ENCODE data around the gene MT1M.
A peak's percentile ranks its signal among the peaks of the same experiment; 100 is the strongest.
"Not testable (repeated sequence)": the region's sequence is repeated elsewhere in the genome, so short reads cannot be mapped to it uniquely, and the experiment has no call there.

The MT1M gene

DNA sequence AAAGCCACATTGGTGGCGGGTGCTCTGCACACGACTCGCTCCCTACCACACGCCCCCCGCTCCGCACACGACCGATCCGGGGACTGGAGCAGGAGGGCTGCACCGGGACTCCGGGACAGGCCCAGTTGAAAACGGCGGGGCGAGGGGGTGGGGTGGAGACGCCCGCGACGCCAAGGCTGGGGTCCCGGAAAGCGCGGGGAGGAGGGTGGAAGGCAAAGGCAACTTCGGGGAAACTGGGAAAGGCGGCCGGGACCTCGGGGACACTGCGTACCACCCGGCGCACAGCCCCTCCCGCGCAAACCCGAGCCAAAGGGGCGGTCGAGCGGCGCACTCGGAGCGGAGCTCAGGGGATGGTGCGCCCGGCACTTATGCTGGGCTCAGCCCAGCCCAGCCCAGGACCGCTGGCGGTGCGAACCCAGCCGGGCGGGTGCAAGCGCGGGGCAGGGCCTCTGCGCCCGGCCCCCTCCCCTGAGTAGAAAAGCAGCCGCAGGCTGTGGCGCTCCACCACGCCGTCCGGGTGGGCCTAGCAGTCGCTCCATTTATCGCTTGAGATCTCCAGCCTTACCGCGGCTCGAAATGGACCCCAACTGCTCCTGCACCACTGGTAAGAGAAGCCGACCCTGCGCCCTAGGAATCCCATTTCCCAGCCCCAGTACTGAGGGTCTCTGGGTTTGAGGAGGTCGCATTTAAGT is at the start of gene MT1M:
Gene MT1M (plus strand): TSS at position 504 of the 692 bp plus-strand sequence. CDS start 73 bp downstream, at position 577.
- no peak for DNase-seq (ENCODE audit: low read depth)

- DNase-seq (ENCODE audit: low read depth) = not testable (repeated sequence)
Observed at GRCh38 chr16:56582911-56583310, 49.5 kb upstream of the MT1M start.

DNA sequence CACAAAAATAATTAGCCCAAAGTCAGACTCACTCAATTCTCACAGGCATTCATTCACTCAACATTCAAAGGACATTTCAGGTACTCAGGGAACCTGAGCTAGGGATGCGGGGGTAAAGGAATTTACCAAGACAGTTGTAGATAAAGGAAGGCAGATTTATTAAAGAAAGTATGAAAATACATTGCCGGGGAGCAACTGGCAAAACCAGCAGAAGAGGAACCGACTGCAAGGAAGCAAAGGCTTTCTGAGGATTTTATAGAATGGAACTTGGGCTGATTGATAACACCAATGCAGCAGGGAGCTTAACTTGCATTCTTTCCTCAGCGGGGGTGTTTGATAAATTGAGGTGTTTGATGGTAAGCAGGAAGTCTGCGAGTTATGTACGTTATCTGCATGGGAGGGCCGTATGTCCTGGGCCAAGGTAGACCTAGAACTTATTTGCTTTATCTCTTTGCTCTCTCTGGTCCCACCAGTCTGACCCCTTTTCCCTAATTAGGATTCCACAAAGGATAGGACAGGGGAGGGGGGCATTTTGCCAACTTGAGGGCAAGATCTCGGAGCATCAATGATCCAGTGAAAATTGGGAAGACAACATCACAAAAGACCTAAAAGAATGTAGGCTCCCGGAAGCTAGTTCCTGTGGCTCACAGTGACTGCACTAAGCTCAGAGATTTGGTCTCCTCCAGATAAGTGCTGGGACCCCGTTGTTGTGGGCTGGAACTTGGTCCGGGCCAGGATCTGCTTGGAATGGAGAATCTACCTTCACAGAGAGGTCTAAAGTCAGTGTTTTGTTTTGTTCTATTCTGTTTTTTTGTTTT is 48.9 kb upstream of the MT1M start:
- no peak for DNase-seq (ENCODE audit: low read depth)

DNA sequence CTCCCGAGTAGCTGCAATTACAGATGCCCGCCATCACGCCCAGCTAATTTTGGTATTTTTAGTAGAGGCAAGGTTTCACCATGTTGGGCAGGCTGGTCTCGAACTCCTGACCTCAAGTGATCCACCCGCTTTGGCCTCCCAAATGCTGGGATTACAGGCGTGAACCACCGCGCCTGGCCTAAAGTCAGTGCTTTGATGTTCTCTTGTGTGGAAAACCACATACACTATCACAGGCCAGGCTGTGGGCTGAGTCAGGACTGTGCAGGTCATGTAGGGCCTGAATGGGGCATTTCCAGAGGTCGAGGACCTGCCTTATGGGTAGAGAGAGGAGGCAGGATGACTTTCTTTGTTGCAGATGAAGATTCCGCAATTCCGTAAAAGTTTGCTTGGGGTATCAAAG is 48.2 kb upstream of the MT1M start:
- DNase-seq (ENCODE audit: low read depth) = no peak

DNA sequence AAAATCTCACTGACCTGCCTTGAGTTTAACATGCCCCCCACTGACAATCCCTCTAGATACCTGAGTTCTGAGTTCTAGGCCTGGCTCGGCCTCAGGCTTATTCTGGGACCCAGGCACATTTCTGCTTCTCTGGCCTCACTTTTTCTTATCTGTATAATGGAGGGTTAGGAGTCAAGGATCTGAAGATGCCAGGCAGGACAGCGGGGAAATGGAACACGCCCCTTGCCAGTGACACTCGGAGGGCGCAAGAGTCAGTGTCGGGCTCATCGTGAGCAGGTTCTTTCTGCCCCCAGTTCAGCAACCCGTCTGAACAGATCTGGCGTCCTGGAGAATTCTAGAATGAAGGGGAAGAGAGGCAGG is 43.7 kb upstream of the MT1M start:
- DNase-seq (ENCODE audit: low read depth) = no peak

- DNase-seq (ENCODE audit: low read depth) = no peak
Observed at GRCh38 chr16:56589141-56590039, 43.1 kb upstream of the MT1M start, which contains the start of gene MT3. Gene MT3, plus strand, starts transcription at chr16:56589528. Its CDS starts 63 bp downstream, at chr16:56589591.

- no peak for DNase-seq (ENCODE audit: low read depth)
Observed at GRCh38 chr16:56591377-56592060, 40.9 kb upstream of the MT1M start.

DNA sequence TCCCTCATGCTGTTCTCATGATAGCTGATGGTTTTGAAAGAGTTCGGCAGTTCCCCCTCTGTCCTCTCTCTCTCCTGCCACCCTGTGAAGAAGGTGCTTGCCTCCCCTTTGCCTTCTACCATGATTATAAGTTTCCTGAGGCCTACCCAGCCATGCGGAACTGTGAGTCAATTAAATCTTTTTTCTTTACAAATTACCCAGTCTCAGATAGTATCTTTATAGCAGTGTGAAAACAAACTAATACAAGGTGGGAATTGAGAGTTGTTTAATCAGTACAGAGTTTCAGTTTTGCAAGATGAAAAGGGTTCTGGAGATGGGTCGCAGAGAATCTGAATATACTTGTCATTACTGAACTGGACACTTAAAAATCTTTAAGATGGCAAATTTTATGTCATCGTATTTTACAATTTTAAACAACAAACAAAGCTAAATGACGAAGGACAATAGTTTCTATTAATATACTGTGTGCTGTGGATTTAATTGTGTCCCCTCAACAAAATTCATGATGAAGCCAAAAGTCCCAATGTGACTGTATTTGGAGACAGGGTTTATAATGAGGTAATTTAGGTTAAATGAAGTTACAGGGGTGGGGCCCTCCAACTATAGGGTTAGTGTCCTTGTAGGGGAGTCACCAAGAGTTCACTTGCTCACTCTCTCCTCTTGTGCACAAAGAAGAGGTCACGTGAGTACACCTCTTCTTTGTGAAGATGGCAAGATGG is 38.7 kb upstream of the MT1M start:
- no peak for DNase-seq (ENCODE audit: low read depth)

- no peak for DNase-seq (ENCODE audit: low read depth)
Observed at GRCh38 chr16:56594292-56594619, 38.2 kb upstream of the MT1M start.

DNA sequence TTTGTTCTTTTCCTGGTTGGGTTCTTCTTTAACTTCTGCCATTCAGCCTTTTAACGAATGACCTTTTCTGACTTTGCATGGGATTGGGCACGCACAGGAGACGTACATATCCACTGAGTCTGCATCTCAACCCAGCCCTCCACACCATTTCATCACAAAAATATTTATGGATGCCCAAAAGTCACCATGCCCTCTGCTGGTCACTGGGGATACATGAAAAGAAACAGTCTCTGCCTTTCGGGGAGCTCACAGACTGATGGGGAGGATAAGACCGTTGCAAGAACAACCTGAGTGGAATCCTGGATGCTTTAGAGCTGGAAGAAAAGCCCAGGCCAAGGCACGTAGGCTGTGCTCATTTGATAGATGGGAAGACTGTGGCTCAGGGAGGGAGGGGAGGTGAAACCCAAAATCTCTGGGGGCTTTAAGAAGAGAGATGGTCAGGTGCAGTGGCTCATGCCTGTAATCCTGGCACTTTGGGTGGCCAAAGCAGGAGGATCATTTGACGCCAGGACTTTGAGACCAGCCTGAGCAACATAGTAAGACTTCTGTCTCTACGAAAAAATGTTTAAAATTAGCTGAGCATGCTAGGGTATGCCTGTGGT is 32.0 kb upstream of the MT1M start:
- no peak for DNase-seq (ENCODE audit: low read depth)

DNA sequence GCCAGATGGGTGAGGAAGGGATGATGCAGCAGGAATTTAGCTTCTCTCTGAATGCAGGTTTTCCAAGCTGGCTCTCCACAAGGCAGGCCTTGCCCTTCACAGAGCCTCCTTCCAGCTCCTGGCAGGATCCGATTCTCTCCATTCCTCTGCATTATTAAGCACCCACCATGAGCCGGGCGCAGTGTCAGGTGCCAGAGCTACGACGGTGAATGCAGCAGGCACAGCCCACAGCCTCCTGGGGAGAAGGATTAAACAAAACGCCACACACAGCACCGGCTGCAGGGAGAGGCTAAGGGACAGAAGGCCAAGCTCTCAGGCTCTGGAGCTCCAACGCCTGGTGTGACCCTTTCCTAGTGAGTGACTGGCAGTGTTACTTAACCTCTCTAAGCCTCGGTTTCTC is 31.1 kb upstream of the MT1M start:
- DNase-seq (ENCODE audit: low read depth) = no peak

GRCh38 chr16:56603589-56603988 is 28.9 kb upstream of the MT1M start:
- DNase-seq (ENCODE audit: low read depth) = no peak

DNA sequence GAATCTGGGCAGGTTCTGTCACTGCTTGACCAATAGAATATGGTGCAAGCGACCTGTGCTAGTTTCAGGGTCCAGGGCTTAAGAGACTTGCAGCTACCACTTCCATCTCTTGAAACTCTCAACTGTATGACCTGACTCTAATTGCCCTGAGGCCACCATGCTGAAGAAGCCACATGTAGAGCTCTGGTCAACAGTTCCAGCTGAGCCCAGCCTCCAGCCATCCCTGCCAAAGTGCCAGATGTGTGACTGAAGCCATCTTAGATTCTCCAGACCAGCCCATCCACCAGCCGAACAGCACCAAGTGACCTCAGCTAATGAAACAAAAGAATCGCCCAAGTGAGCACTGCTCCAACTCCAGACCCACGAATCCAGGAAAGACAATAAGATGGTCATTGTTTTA is 27.5 kb upstream of the MT1M start:
- DNase-seq (ENCODE audit: low read depth) = no peak

GRCh38 chr16:56605475-56605874 is 27.0 kb upstream of the MT1M start:
- DNase-seq (ENCODE audit: low read depth) = no peak

- no peak for DNase-seq (ENCODE audit: low read depth)
Observed at GRCh38 chr16:56606071-56606475, 26.4 kb upstream of the MT1M start.

- peak; percentile 89 for DNase-seq (ENCODE audit: low read depth)
Observed at GRCh38 chr16:56606476-56607108, 25.9 kb upstream of the MT1M start.

GRCh38 chr16:56607109-56607618 is 25.3 kb upstream of the MT1M start:
- DNase-seq (ENCODE audit: low read depth) = peak; percentile 95

- DNase-seq (ENCODE audit: low read depth) = no peak
Observed at GRCh38 chr16:56607675-56608042, 24.8 kb upstream of the MT1M start.

DNA sequence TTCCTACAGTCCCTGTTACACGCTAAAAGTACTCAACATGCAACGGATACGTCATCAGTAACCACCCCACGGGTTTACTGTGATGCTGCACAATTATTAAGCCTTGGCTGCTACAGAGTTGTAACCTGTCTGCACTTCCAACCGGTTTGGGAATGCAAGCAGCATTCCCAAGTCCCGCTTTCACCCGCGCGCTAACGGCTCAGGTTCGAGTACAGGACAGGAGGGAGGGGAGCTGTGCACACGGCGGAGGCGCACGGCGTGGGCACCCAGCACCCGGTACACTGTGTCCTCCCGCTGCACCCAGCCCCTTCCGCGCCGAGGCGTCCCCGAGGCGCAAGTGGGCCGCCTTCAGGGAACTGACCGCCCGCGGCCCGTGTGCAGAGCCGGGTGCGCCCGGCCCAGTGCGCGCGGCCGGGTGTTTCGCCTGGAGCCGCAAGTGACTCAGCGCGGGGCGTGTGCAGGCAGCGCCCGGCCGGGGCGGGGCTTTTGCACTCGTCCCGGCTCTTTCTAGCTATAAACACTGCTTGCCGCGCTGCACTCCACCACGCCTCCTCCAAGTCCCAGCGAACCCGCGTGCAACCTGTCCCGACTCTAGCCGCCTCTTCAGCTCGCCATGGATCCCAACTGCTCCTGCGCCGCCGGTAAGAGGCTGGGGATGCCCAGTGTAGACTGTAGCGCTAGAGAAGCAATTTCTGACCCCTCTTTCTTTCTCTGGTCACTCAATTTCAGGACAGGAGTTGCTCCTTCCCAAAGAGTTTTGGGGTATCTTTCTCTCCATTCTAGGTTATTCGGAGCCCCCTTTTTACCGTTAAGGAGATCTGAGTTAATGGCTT is 24.2 kb upstream of the MT1M start, which contains the start of gene MT2A:
Gene MT2A (plus strand): TSS at position 542 of the 833 bp plus-strand sequence. CDS start 72 bp downstream, at position 614.
- peak; percentile 75 for DNase-seq (ENCODE audit: low read depth)

Data from GM04503 (cell line).